ENCODE measurements around the gene TNIK.

TNIK gene

GRCh38 chr3:171064461-171064860 is 395.7 kb downstream of the TNIK start:
- DNase-seq, result no peak

- no peak for DNase-seq
These were observed 398.5 kb downstream of the TNIK start for GRCh38 chr3:171061749-171062148.

DNA sequence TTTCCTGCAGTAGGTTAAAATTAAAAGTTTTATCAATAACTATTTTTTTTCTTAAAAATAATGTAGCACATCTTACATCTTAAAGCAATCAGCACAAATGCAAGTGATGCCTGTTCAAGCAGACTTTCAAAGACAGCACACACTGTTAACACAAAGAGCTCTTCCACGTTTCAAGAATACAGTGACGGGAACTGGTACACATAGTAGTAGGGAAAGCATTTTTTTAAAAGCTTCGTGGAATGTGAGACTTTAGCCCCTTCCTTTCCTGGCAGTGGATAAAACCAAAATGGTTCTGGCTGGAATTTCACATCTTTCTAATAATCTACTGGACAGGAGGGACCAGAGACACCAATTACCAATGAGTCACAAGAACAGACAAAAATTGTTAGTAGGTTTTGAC is 400.2 kb downstream of the TNIK start:
- DNase-seq, result no peak

- DNase-seq, result no peak
These were observed 401.2 kb downstream of the TNIK start for GRCh38 chr3:171058873-171059603.

- no peak for DNase-seq
These were observed 402.1 kb downstream of the TNIK start for GRCh38 chr3:171058058-171058457.

- no peak for DNase-seq
These were observed 403.1 kb downstream of the TNIK start for GRCh38 chr3:171057072-171057471.

GRCh38 chr3:171056528-171056927 is 403.7 kb downstream of the TNIK start:
- DNase-seq, result no peak

DNA sequence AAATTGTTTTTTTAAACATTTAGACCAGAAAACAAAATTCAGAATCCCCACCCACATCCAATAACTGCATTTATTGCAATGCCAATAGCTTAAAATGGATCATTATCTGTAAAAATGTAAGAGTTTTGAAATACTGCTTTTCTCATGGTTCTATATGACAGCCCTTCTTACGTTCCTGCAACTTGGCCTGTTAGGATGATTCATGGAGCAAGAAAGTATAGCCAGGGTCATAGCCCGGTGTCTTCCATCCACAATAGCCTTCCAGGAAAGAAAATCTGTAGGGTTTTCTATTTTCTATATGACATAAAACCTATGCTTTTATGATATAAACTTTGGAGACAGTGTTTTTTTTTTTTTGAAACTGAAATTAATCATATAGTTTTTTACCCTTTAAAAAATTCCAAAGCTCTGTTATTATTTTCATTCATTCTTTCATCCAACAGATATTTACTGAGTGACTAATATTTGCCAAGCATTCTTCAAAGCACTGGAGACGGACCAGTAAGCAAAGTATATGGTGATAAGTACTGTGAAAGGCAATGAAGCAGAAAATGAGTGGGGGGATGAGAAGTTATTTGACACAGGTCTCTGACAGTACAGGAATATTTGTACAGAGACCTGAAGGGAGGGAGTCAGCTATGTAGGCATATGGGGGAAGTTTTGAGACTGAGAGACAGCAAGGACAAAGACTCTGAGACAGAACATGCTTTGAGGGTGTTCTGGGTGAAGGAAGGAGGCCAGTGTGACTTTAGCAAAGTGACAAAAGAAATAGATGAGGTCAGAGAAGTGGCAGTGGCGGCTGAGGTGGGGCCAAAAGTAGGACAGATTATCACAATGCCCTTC is 404.6 kb downstream of the TNIK start:
- no peak for DNase-seq

GRCh38 chr3:171054921-171055320 is 405.3 kb downstream of the TNIK start:
- DNase-seq, result no peak

DNA sequence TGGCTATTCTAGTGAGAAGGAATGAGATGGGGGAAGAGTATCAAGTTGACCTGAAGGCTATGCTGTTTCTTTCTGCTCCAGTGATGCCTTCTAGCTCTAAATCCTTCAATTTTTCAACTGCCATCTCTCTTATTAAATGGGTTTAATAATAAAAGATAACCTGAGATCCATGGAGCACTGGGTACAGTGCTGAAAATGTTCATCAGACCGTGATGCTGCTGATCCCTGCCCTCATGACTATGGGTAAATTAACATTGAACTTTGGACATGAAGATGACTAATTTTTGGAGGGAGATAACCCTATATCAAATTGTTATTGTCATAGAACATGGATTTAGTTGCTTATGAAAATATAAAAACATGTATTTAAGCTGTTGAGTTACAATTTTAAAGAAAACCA is 406.0 kb downstream of the TNIK start:
- DNase-seq, result no peak

GRCh38 chr3:171049861-171050444 is 410.3 kb downstream of the TNIK start:
- peak in 3 of 5 experiments; percentile 15 to 67 (median 24) for DNase-seq

GRCh38 chr3:171046760-171047159 is 413.4 kb downstream of the TNIK start:
- DNase-seq, result no peak

DNA sequence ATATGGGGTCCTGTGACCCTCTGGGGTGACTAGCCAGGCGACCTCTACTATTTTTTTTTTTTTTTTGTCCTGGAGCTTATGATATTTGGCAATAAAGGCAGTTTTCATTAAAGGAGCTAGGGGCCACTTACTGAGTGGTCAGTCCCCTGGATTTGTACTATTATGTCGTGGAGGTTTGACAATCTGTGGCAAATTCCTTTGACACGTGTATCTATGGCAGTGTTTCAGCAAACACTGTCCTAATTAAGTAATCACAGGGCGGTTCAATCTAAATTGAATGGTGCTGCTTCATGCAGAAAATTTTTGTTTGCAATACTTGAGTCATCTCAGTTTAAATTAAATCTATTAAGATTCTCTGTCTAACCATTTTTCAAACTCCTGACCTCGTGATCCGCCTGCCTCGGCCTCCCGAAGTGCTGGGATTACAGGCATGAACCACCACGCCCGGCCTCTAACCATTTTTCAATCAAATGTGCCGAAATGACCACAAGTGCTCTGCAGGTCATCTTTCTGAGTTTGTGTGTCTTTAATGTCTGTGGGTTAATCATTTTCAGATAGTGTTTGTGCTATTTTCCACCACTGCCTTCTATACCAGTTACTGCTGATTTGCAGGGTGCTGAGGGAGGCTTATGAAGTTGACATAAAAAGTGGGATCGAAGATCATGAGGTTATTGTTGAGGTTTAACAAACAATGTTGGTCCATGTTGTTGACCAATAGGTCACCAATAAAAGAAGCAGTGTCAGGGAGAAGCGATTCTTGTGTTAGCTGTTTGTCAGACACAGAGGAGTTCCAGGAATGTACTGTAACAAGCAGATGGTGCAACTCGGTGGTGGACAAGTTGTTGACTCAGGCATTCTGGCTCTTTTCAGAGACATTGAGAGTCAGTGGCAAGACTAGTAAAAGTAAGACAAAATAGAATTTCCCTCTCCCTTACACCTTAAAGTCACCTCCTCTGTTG is 415.1 kb downstream of the TNIK start:
- no peak for DNase-seq

- no peak for DNase-seq
These were observed 415.8 kb downstream of the TNIK start for GRCh38 chr3:171044384-171044783.

GRCh38 chr3:171039674-171040073 is 420.5 kb downstream of the TNIK start:
- DNase-seq, result no peak

GRCh38 chr3:171038342-171038741 is 421.9 kb downstream of the TNIK start:
- DNase-seq, result no peak

DNA sequence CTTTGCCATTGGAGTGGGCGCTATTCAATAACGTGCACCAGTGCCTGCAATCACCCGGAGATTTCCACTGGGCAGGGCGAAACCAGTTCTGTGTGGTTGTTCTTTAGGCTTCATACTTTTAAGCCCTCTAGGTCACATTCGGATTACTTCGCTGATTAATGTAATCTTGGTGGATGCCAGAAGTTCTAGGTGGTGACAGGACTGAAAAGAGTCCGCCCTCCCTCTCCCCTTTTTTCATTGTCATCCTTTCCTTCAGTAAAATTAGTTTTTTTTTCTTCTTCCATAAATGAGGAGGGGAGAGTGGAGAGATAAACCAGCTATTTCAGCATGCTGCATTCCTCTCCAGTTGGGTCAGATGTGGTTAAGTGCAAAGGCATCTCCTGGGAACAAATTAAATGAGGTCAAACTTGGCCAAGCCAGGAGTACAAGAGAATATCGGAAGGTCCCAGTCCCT is 431.4 kb downstream of the TNIK start:
- DNase-seq, result no peak

DNA sequence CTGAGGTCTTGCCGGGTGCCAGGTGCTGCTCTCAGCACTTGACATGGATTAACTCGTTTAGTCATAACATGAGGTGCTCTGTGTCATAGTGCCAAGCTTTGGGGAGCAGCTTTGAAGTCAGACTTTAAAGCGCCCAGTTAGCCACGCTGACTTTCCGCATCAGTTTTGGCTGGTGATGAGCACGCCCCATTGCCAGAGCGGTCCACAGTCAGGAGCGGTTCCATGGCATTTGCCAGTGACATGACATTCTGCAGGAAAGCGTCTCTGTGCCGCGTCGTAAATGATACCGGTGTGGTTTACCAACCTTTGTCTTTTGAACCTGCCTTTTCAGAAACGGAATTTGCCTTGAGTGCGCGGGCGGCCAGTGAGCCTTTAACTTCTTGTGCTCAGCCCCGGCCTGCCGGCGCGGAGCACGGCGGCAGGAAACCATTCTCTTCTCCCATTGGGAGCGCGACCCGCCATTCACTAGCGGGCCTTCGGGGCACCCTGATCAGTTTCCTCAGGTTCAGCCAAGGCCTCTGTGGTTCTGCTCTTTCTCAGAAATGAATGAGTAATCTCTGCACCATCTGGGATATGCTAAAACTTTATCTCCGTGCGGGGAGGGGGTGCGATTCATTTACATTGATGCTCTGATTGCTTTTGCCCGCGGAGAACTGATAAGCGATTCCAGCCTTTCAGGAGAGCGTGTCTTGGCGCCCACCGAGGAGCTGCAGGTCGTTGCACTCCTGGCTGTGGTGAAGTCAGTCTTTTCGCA is 432.0 kb downstream of the TNIK start:
- DNase-seq, result peak in 3 of 5 experiments; percentile 13 to 88 (median 28)

- DNase-seq, result no peak
These were observed 433.5 kb downstream of the TNIK start, which contains the start of gene SLC2A2 for GRCh38 chr3:171026597-171027293. SLC2A2 (minus strand) TSS chr3:171026720; CDS start chr3:171026670, 50 bp downstream.

DNA sequence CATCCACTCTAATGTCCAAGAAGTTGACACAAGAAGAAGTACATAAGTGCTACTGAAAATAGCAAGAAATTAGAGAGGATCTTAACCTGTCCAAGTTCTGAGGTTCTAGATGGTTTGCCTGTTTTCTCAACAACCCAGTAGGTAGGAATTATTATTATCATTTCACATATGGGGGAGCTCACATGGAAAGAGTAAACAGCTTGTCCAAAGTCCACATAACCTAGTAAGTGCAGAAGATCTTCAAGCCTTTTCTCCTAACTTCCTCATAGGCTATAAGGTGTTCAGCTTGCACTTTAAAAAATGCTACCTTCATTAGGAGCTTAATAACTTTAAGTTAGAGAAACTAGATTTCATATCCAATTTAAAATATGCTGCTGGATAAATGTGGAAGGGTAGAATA is 436.6 kb downstream of the TNIK start:
- no peak for DNase-seq

- DNase-seq, result no peak
These were observed 438.8 kb downstream of the TNIK start for GRCh38 chr3:171021377-171021776.
